HG03457 (cell line): ENCODE data around the gene FOXE3.

Experiments used
- ATAC-seq: cut with Tn5 transposase; IDR thresholded peaks from one replicate; pipeline ENCODE4 v1.9.1; 2021; ENCODE audit warnings: moderate number of reproducible peaks; ENCODE audit not compliant: unreplicated experiment

The FOXE3 gene

DNA sequence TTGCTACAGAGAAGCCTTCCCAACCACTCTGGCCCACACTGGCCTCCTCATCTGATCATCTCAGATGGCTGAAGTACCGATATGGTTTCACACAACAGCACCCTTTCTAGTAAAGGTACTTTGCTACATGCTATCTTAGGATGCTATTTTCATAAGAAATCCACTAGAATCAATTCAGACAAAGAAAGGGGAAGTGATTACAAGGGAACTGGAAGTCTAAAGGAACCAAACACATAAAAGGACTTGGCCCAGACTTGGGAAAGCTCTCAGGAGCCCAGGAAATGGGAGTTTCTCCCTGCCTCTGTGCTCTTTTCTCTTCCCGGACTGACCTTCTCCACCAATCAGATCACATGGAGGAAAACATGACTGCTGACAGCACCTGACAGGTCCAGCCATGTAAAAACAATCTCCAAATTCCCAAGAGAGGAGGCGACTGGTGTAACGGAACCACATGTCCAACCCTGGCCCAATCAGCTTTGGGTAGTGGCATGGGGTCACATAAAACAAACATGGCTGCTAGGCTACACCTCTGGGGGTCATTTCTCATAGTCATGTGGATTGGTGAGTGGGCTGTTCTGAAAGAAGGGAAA, 12.7 kb upstream of the FOXE3 start:
- ATAC-seq: no peak

- ATAC-seq: no peak
Measured at GRCh38 chr1:47405697-47406096, 10.4 kb upstream of the FOXE3 start.

DNA sequence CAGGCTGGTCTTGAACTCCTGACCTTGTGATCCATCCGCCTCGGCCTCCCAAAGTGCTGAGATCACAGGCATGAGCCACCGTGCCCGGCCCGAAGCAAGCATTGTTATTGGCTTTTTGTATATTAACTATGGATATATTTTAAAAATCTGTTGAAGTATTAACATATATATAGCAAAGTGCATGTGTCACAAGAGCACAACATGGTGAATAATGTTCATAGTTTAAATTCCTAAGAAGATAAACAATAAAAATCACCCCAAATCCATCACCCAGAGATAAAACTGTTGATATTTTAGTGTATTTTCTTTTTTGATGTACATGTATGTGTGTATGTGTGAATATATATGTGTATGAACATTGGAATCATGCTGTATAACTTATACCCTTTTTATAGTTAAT, 9.1 kb upstream of the FOXE3 start:
- no peak for ATAC-seq

DNA sequence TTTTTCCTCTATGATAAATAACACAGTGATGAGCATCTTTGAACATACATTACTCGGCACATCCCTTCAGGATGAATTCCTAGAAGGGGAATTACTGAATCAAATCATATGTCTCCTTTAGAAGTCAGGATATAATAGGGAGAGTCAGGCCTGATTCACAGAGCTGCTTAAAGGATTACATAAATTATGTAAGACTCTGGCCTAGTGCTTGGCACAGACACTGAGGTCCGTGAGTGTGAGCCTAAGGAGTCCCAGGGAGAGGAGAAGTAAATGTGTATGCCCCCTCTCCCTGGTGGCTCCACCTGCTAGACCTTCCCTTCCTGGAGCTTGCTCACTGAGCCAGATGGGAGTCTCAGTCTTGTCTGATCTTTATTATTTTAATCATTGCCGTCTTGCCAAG, 8.6 kb upstream of the FOXE3 start:
- ATAC-seq: no peak

DNA sequence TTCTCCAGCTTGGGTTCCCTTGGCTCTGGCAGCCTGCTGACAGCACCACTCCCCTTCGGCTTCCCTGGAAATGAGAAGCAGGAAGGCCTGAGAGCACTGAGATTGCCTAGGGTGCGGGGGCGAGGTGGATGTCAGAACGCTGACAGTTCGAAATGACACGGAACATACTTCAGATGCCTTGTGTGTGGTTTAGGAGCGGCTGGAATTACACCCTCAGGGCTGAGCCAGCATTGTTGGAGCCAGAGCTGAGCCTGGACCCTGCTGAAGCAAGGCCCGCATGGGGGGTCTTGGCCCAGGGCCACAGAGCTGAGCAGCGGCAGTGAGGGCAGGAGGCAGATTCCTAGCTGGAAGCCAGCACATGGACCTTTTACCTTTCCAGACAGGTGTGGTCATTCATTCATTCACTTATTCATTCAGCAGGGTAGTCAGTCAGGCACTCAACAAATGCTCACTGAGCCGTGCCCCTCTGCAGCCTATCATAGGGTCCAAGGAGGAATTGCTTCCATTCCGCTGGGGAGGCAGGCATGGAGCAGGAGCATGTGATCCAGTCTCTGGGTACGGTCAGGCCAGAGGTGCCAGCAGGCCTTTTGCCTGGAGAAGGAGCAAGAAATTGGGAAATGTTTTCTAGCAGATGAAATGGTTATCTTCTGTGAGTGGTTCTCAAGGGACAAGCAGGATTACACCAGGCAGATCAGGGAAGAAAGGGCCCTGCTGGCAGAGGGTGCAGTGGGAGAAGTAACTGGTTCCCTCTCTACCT, 6.6 kb upstream of the FOXE3 start:
- no peak for ATAC-seq

GRCh38 chr1:47410068-47410455, 6.0 kb upstream of the FOXE3 start:
- ATAC-seq: no peak

GRCh38 chr1:47411436-47411835, 4.6 kb upstream of the FOXE3 start:
- ATAC-seq: no peak

- ATAC-seq: no peak
Measured at GRCh38 chr1:47412437-47412836, 3.6 kb upstream of the FOXE3 start.

GRCh38 chr1:47416319-47417169, 459 bp downstream of the FOXE3 start:
- no peak for ATAC-seq

DNA sequence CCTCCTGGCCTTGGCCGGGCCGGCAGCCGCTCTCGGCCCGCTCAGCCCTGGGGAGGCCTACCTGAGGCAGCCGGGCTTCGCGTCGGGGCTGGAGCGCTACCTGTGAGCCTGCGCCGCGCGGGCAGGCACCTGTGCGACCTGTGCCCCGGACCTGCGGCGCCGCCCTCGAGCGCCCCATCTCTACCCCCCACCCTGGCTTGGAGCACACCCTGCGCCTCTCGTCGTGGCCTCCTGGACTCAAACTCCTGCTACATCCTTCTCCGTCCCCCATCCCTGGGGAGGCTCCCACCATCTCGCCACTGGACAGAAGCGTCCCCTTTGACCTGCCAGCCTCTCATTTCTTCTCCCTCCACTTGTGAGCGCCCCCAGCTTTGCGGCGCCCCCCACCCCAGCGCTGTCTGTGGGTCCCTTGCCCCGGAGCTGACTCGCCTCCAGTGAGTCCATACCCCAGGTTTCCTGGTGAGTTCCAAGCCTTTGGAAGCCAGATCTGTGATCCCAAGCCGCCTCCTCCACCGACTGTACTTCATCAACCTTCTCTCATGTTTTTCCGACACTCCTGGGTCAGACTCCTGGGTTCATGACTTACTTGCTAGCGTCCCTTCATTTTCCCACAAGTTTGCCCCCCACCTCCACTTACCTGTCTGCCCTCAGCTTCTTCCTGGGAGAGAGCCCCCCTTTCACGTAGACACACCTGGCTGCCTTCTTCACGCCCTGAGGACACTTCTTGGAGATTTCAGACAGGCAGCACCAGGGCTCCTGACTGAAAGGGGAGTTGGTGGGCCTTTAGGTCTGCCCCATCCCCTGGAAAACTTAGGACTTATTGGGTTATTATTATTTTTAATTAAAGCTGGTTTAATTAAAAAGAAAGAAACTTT, 1.3 kb downstream of the FOXE3 start:
- no peak for ATAC-seq

GRCh38 chr1:47418122-47418521, 2.0 kb downstream of the FOXE3 start:
- no peak for ATAC-seq

DNA sequence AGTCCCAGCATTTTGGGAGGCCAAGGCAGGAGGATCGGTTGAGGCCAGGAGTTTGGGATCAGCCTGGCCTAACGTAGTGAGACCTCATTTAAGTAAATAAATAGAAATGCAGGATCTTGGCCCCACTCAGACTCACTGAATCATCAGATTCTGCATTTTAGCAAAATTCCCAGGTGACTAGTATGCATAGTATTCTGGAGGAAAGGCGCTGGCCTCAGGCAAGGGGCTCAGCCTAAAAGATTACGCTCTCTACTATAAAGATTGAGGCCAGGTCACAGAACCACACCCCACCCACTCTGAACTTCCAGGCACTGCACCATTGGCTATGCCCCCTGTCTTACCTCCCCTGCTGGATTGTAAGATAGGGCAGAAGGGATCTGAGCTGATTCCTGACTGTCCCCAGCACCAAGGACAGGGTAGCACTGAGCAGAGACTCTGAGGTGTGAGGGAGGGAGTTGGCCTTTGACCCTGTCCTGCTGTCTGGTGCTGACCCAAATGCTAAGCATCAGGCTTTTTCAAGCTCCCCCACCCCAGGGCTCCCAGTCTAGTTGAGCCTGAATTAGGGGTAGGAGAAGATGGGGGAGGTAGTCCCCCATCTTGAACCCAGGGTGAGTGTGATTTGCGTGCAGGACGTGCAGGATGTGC, 2.7 kb downstream of the FOXE3 start:
- ATAC-seq: no peak

DNA sequence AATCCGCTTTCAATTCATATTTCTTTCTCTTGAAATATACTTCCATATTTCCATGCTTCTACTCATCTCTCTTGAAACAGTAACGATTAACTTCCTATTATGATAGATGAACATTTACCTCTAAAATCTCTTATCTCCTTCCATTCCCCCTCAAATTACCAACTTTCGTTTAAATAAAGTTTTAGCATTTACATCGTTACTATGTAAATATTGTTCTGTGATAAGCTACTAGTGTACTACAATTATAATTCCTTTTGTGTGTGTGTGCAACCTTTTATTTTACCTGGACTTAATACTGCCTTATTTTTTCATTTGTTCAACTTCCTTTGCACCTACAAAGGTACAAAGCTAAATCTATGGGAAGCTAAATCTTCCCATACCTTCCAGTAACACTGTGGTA, 4.5 kb downstream of the FOXE3 start:
- ATAC-seq: no peak

GRCh38 chr1:47423872-47424271, 7.8 kb downstream of the FOXE3 start:
- ATAC-seq: no peak

GRCh38 chr1:47424336-47424982, 8.4 kb downstream of the FOXE3 start:
- no peak for ATAC-seq

GRCh38 chr1:47431534-47431933, 15.4 kb downstream of the FOXE3 start:
- no peak for ATAC-seq

GRCh38 chr1:47432071-47433036, 16.3 kb downstream of the FOXE3 start:
- ATAC-seq: no peak

GRCh38 chr1:47433037-47433421, 16.9 kb downstream of the FOXE3 start:
- no peak for ATAC-seq
